SK-N-DZ (cell line): ENCODE results near the gene DNAH5.
"Not testable (repeated sequence)": the region's sequence is repeated elsewhere in the genome, so short reads cannot be mapped to it uniquely, and the experiment has no call there.

Experiments
- DNase-seq: peaks from one replicate; pipeline ENCODE4 v3.0.0-alpha.2; 2015; ENCODE audit warnings: low spot score

The DNAH5 gene

DNA sequence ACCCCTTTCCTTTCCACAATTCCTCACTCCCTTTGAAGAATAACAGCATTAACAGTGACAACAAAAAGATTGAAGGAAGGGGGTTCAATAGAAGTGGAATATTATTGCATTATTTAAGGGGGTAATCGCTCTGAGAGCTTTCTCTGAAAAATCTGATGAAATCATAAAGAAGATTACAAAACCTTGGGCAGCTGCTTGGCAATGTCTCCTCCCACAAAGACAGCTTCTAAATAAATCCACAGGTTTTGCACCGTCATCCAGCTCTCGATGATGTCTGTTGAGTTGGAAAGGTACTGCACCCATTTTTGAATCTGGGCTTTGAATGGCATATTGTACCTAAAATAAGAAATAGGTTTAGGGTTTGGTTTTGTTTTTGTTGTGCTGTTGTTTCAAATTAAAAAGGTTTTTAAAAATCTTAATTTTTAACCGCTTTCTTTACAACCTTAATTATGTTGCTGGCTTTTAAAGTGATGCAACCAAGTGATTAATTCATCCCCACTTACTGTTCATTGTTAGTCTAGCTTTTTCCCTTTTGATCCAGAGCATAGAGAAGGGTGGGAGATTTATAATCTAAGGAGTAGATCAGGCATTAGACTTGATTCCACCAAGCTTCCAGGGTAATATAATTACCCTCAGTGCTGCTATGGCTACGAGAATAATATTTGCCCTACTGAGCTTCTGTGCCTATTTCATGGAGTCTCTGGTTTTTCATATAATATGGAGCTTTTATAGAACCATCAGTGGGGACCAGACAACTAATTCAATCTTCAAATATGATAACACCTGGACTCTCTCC, 85.0 kb downstream of the DNAH5 start:
- DNase-seq: no peak

DNA sequence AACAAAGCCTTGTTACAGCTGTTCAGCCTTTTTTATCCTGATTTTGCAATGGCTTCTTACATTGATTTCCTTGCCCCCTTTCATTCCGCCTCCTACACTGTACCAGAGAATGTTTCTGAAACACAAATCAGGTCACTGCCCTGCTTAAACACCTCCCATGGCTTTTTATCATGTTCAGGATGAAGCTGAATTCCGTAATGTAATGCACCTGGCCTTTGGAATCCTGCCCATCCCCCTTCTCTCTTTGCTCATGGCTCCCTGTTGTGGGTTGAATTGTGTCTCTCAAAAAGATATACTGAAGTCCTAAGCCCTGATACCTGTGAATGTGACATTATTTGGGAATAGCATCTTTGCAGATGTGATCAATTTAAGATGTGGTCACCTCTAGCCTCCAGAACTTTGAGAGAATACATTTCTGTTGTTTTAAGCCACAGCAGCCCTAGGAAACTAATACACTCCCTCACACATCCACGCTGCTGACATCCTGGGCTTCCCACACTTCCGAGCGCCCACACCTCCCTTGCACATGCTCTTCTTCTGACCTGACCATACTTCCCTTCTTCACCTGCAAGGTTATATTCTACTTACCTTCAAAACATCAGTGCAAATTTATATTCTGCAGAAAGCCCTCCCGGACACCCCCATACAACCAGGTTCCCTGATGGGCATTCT, 101.2 kb downstream of the DNAH5 start:
- no peak for DNase-seq

DNA sequence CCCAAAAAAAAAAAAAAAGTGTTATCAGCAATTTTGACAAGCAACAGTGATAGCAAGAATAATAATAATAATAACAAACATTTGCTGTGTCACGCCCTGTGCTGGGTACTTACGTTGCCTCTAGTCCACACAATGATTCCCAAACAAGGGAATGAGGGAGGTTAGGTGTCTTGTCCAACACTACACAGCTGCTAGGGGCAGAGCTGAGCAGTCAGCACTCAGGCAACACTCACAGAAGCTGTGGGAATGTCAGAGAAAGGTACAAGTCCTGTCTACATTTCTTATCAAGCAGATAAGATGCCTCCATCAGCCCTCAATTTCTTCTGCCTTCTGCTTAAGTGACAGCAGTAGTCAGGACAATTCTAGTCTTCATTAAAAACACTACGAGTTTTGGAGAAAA, 111.0 kb downstream of the DNAH5 start:
- DNase-seq: no peak

DNA sequence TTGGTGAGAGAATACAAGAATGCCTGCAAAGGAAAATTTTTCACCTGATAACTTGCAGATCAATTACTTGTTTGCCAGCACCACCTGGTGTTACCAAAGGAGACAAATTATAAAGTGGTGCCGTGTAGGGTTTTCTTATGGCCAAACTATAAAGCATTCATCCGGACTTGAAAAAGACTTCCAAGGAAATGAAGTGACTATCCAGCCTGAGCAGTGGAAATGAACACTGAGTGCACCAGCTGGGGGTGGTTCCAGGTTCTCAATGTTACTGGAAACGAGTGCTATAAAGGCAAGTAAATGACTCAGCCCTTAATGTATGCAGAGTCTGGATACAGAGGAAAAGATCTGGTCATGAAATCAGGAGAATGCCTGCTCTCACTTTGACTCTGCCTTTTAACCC, 113.1 kb downstream of the DNAH5 start:
- no peak for DNase-seq

DNA sequence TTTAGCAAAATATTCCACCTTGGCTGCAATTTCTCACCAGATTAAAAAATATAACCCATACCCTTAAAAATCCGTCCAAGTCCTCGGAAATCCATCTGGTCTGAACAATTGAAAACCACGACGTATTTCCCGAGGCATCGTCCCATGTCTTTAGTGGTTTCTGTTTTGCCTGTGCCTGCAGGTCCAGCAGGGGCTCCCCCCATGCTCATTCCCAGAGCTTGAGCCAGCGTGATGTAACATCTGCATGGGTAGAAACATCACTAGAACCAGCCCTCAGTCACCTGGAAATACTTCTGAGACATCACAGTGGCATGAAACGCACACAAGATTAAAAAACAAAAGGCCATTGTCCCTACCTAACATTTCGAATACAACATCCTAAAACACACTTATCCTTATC, 114.0 kb downstream of the DNAH5 start:
- DNase-seq: no peak

DNA sequence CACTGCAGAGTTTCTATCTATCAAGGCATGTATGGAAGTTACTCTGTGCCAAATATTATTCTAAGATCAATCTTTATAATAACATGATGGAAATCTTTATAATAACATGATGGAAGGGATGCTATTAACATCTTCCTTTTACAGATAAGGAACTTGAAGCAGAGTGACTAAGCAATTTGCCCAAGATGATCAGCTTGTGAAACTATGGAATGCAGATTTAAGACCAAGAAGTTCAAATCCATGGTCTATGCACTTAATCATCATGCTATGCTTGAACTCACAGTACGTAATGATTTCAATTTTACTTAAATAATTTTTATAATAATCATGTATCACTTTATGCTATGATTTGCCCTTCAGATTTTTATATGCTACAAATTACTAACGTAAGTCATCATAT, 123.1 kb downstream of the DNAH5 start:
- no peak for DNase-seq

DNA sequence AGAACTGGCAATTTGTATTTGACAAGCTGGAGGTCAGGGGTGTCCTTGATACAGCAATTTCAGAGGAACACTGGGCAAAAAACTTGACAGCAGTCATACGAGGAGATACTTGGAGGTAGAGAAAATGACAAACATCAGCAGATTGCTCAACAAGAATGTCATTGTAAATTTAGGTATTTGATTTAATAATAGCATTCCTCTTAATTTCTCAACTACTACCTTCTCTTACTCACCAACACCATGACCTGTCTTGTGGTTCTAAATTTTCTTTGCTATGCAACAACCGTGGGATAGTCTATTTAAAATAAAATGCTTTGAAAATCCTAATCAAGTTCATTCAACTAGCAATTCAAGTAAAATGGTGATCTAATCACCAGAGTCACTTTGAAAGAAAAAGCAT, 128.4 kb downstream of the DNAH5 start:
- no peak for DNase-seq

DNA sequence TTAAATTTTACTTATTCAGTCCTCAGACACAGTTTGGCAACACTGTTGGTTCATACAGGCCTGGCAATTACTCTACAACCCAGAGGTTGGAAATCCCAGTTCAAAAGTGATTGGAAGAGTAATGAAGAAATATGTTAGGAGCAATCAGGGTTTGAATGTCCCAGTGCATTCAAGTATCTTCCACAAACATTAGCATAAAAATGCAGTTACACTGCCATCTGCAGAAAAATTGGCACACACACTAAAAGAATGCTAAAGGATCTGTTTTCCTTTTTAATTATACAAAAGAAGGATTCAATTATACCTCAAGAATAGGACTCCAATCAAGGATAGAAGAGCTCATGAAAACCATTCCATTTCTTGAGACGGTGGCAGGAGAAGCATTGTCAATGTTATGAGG, 130.2 kb downstream of the DNAH5 start:
- DNase-seq: no peak

DNA sequence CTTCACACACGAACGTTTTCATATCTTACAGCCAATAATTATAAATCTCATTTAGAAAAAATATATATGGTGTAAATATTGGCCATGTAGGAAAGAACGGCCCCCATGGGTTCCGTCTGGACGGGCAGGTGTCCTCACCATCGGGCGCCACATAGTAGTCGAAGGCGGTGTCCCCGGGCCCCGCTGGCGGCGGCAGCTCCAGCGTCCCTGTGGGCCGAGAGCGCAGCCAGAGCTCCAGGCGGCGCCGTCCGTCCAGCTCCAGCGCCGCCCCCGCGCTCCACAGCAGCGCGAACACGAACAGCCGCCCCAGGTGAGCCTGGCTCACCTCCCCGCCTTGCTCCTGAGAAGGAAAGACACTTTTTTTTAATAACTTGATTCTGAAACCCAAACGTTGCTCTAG, 134.6 kb downstream of the DNAH5 start:
- no peak for DNase-seq

DNA sequence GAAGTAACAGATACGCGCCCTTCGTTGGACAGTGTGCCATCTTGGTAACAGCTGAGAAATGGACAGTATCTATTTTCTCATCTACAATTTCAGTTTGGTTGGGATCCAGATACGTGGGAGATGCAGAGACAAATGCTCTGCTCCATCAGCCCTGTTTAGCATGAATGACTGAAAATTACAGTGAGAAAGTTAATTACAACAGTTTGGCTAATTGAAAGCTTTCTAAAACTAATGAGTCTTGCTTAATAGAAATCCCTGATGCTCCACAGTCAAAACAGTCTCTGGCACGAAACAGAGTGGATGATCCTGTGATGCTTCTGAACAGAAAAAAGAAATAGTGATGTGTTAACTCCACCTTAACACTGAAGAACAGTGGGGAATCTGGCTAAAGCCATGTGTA, 140.2 kb downstream of the DNAH5 start:
- no peak for DNase-seq

DNA sequence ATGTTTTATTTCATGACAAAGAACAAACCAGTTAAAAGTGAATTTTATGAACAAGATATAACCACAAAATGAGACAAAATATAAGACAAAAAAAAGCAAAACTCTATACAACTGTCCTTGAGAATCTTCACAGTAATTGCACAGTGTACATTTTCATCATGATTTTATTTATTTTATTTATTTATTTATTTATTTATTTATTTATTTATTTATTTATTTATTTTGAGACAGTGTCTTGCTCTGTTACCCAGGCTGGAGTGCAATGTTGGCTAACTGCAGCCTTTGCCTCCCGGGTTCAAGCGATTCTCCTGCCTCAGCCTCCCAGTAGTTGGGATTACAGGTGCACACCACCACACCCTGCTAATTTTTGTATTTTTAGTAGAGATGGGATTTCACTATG, 145.9 kb downstream of the DNAH5 start:
- DNase-seq: not testable (repeated sequence)

DNA sequence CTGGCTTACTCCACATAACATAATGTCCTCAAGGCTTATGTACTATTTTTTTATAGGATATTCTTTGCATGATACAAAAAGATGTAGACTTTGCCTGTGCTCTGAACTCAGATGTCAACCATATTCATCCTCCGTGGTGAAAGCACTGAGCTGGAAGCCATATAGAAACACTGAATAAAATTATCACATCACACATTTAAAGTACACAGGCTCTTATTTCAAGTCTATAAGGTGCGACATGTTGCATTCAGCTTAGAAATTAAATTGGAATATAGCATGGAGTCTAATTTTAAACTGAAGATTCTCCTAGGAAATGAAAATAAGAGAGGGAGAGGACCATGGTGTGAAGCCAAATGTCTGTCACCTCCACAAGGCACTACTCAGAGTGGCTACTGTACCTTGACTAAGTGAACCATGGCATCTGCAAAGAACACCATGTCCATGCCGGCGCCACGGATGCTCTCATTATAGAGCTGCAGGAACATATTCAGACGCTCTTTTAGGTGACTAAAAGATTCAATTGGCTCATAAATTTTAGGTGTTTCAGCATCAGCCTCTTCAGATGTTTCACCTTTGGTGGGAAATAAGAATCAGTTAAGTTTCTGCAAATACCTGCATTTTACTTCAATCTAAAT, 158.6 kb downstream of the DNAH5 start:
- no peak for DNase-seq

DNA sequence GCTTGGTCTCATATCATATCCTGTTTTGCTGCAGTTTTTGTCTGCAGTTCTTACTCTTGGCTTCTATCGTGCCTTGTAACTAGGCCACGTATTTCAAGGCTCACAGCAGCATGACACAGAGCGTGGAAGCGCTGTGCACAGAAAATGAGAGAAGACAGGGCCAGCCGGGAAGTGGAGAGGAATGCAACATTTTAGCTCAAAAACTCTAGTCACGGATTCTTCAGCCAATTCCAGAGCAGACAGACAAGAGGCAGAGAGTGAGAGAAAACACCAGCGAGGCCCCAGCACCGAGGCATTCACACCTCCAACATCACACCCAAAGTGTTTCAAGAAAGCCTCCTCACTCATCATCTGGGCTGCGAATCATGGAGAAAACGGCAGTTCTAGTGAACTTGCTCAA, 160.8 kb downstream of the DNAH5 start:
- DNase-seq: no peak

DNA sequence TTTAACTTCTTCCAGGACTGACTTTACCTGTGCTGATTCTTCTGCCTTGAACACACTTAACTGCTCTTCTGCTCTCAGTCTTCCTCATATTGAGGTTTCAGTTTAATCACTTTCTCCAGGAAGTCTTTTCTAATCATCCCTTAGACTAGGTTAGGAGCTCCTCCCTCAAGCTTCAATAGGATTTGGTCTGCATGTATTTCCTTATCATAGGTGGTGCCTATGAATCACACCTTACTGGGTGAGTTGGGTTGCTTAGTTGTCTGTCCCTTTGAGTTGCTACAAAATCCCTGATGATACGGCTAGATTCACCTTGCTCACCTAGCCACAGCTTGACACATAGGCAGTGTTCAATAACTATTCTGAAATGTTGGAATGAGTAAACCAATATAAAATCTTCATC, 164.4 kb downstream of the DNAH5 start:
- DNase-seq: no peak

DNA sequence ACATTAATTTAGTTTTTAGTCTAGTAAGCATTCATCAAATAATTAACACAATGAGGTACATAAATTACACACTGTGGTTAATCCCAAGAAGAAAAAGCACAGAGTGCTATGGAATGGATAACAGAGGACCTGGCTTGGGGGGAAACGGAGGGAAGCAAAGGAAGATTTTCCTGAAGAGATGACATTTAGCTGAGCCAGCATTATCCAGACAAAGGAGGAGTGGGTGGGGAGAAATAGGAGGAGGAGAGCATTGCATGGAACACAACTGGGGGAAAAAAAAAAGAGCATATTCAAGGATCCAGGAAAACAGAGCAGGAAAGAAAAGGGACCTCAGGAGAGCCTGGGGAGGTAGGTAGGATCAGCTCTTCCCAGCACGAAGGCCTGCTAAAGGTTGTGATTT, 170.8 kb downstream of the DNAH5 start:
- no peak for DNase-seq

DNA sequence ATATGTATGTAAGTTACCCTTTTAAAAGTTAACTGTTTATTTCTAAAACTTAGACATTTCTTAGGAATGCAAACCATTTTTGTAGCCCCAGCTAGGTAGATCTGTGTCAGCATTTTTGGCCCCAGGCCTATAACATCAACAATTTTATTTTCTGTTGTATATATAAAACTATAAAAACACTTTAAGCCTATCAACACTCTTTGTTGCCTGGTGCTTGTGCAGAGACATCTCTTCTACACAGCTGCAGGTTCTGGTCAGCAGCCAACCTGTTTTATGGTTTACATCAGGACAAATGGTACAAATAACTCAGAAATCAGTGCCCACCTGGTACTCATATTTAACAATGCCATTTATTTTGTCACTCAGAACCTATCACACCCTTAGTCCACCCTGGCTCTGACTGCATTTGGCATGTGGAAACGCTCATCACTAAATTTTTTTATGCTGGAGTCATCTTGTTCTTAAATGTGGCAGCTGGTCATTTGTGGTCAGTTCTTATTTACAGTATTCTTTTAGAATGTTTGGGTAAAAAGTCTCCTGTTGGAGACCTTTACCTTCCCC, 173.4 kb downstream of the DNAH5 start:
- no peak for DNase-seq

DNA sequence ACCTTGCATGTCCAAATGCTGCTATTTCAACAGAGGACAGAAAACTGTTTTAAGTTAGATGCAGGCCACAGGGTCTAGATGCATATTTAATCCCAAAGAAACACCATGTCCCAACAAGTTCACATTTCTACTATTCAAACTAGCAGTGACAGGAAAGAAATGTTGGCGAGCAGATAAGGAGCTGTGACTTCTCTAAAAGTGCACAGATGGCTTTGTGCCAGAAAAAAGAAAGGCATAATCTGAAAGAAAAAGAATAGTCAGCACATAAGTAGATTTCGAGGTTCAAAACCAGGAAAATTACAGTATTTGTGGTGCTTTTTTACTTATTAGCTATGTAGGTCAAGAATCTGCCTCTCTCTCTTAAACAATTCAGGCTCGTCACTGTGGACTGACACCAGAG, 178.3 kb downstream of the DNAH5 start:
- no peak for DNase-seq

DNA sequence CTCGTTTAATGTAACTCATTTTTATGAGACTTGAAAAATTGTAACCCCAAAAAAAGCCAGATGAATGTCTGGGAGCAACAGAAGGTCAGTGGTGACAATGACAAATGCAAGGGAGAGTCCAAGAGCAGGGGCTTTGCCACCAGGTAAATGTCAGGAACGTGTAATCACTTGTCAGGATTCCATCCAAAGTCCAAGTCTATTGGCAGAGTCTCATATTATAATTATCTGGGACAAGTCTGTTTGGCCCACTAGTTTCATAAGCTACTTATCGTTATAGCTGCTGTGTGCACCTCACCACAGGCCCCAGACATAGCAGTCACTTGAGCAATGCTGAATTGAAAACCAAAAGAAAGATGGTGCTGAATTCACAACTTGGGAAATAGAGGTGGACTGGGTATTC, 180.8 kb downstream of the DNAH5 start:
- no peak for DNase-seq

DNA sequence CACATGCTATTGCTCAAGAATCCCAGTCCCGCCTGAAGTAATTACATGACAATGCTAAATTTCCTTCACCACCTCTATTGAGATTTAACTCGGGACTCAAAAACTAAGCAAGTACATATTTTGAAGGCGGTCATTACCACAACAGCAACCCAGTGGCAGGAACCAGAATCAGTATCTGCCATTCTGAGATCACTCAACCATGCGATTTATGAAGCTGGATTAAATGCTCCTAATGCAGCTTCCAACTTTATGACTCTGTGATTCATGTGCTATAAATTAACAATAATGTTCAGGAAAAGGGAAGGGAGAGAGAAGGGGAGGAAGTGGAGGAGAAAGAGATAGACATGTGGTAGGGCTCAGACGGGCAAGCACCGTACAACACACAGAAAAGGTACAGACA, 194.7 kb downstream of the DNAH5 start:
- no peak for DNase-seq

DNA sequence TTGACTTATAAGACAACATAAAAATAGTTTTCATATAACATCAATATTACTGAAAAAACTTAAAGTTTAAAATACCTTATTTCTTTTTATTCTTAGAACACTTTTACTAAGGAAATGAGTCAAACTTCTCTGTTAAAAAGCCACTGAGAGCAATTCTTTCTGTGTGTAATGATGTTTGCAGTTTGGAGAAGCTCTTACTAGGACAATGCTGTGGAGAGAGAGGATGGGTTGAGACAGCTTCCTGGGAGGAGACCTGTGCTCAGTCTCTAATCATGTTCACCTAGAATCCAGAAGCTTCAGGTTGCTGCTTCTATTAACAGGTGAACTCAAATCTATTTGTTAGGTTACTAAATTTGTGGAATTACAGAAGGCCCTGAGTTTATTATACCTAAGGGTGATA, 198.5 kb downstream of the DNAH5 start:
- DNase-seq: no peak

DNA sequence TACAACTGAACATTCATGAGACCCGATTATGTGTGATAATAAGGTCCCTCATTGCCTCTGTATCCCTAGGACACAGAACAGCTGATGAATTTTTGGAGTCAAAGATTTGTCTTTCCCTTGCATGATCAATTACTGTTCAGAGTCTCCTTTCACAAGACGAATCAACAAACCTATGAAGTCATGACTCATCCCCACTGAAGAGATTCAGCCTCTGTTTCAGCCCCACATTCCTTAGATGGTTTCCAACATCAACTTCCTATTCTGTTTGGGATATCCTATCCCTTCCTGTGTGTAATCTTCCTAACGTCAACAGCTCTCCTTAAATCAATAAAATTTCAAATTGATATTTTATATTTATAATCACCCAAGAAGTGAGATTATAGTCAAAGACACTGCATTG, 199.0 kb downstream of the DNAH5 start:
- no peak for DNase-seq

DNA sequence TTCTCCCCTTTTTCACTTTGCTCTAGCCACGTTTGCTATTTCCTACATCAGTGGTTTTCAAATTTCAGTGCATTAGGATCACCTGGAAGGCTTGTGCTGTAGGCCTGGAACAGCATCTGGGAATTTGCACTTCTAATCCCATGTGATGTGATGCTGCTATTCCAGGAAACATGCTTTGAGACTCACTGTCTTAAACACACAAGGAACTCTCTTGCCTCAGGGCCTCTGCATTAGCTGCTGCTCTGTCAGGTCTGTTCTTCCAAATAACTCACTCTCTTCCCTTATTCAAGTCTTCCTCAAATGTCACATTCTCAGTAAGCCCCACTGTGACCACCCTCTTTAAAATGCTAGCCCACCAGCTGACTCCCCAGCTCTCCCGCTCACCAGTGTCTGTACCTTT, 204.0 kb downstream of the DNAH5 start:
- no peak for DNase-seq

DNA sequence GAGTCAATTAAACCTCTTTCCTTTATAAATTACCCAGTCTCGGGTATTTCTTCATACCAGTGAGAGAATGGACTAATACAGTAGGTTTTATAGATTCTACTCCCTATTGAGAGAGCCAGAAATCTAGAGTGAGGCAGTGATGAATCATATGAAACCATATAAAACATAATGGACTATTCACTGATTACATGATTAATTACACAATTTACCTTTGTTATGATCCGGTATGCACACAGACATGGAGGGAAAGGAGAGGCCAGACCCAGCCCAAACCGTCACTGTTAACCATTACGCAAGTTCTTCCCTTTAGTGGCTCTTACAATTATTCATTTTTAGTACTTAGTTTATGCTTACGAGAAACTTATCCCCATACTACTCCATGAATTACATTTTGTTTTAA, 205.0 kb downstream of the DNAH5 start:
- DNase-seq: no peak
